HG03064 (cell line): ENCODE measurements around the gene LIMCH1.
"Not testable (repeated sequence)": the region's sequence is repeated elsewhere in the genome, so short reads cannot be mapped to it uniquely, and the experiment has no call there.

ENCODE experiments used
- ATAC-seq: cut with Tn5 transposase; IDR thresholded peaks from one replicate; pipeline ENCODE4 v1.9.1; 2021; ENCODE audit warnings: low read depth; ENCODE audit not compliant: unreplicated experiment

The LIMCH1 gene

GRCh38 chr4:41538017-41538733 is at the start of gene LIMCH1:
Gene LIMCH1 (plus strand): TSS chr4:41538157. CDS start chr4:41605996, 67,839 bp downstream.
- ATAC-seq = no peak

- ATAC-seq = not testable (repeated sequence)
Observed at GRCh38 chr4:41491081-41491576, 46.8 kb upstream of the LIMCH1 start.

GRCh38 chr4:41496977-41497376 is 41.0 kb upstream of the LIMCH1 start:
- no peak for ATAC-seq

GRCh38 chr4:41498177-41498576 is 39.8 kb upstream of the LIMCH1 start:
- no peak for ATAC-seq

GRCh38 chr4:41504167-41504818 is 33.7 kb upstream of the LIMCH1 start:
- ATAC-seq = no peak

GRCh38 chr4:41505161-41505661 is 32.7 kb upstream of the LIMCH1 start:
- no peak for ATAC-seq

GRCh38 chr4:41506130-41506529 is 31.8 kb upstream of the LIMCH1 start:
- no peak for ATAC-seq

GRCh38 chr4:41507291-41507947 is 30.5 kb upstream of the LIMCH1 start:
- no peak for ATAC-seq

- no peak for ATAC-seq
Observed at GRCh38 chr4:41509451-41509866, 28.5 kb upstream of the LIMCH1 start.

- no peak for ATAC-seq
Observed at GRCh38 chr4:41510179-41510578, 27.8 kb upstream of the LIMCH1 start.

- ATAC-seq = no peak
Observed at GRCh38 chr4:41512136-41512535, 25.8 kb upstream of the LIMCH1 start.

GRCh38 chr4:41512596-41512995 is 25.4 kb upstream of the LIMCH1 start:
- no peak for ATAC-seq

- no peak for ATAC-seq
Observed at GRCh38 chr4:41514169-41514568, 23.8 kb upstream of the LIMCH1 start.

- ATAC-seq = no peak
Observed at GRCh38 chr4:41514766-41515481, 23.0 kb upstream of the LIMCH1 start.

- ATAC-seq = no peak
Observed at GRCh38 chr4:41517121-41517520, 20.8 kb upstream of the LIMCH1 start.

- no peak for ATAC-seq
Observed at GRCh38 chr4:41517747-41518146, 20.2 kb upstream of the LIMCH1 start.

- no peak for ATAC-seq
Observed at GRCh38 chr4:41524425-41524824, 13.5 kb upstream of the LIMCH1 start.

- ATAC-seq = no peak
Observed at GRCh38 chr4:41525129-41525528, 12.8 kb upstream of the LIMCH1 start.

- no peak for ATAC-seq
Observed at GRCh38 chr4:41526628-41527027, 11.3 kb upstream of the LIMCH1 start.

GRCh38 chr4:41528512-41529205 is 9.3 kb upstream of the LIMCH1 start:
- no peak for ATAC-seq
